SU-DHL-6 (cell line): ENCODE results near the gene CST3.
"Not testable (repeated sequence)": the region's sequence is repeated elsewhere in the genome, so short reads cannot be mapped to it uniquely, and the experiment has no call there.

Source experiments
- CTCF ChIP-seq: fragments of 200-600 bp; sonication (generic); IDR thresholded peaks from one replicate; pipeline ENCODE4 v1.5.1; 2017; ENCODE audit warnings: antibody characterized with exemption, mild to moderate bottlenecking, low read length, moderate library complexity; ENCODE audit not compliant: insufficient read depth, poor library complexity, severe bottlenecking
- EZH2phosphoT487 ChIP-seq: fragments of 200-600 bp; sonication (generic), shearing (Covaris generic); conservative IDR thresholded peaks from 2 replicates; pipeline ENCODE4 v1.6.1; 2018; ENCODE audit warnings: mild to moderate bottlenecking, antibody characterized with exemption, low read length, moderate library complexity, mixed read lengths

GRCh38 chr20:23685529-23685896, 47.8 kb upstream of the CST3 start:
- not testable (repeated sequence) for TF ChIP-seq CTCF, EZH2phosphoT487
